Astrocyte (in vitro differentiated cells and primary cell): Measurements from ENCODE around the gene RASSF6. TPM values are rescaled to one million over a fixed set of nuclear protein-coding genes. Genes with fewer than 3 reads are reported as not detected.
"Not testable (repeated sequence)": the region's sequence is repeated elsewhere in the genome, so short reads cannot be mapped to it uniquely, and the experiment has no call there.

Source experiments
- DNase-seq: peaks from one replicate; pipeline ENCODE4 v3.0.0-alpha.2; 2010; ENCODE audit warnings: low read depth
- FAIRE-seq: peaks from 2 replicates; lab custom pipeline; 2011; peaks lifted over from hg19 to GRCh38; lab: Jason Lieb, UNC
- H2AFZ ChIP-seq: 2 replicates; pipeline ENCODE4 v1.6.0; 2012; ENCODE audit warnings: low read depth, low read length, inconsistent platforms
- H3K27ac ChIP-seq: 2 replicates; pipeline ENCODE4 v1.5.1; 2011; ENCODE audit warnings: low read depth, low read length, inconsistent platforms
- H3K27me3 ChIP-seq: 2 replicates; pipeline ENCODE4 v1.6.0; 2011; ENCODE audit warnings: low read length, inconsistent platforms; ENCODE audit not compliant: insufficient read depth
- H3K36me3 ChIP-seq: 2 replicates; pipeline ENCODE4 v1.5.1; 2011; ENCODE audit warnings: low read length, inconsistent platforms; ENCODE audit not compliant: insufficient read depth
- H3K4me1 ChIP-seq: 2 replicates; pipeline ENCODE4 v1.5.1; 2011; ENCODE audit warnings: low read length, inconsistent platforms; ENCODE audit not compliant: insufficient read depth
- H3K4me2 ChIP-seq: 2 replicates; pipeline ENCODE4 v1.6.0; 2012; ENCODE audit warnings: low read length, inconsistent platforms
- H3K4me3 ChIP-seq: 2 replicates; pipeline ENCODE4 v1.5.1; 2011; ENCODE audit warnings: low read depth, mild to moderate bottlenecking, low read length, inconsistent platforms; ENCODE audit not compliant: insufficient read depth
- H3K79me2 ChIP-seq: 2 replicates; pipeline ENCODE4 v1.6.0; 2012; ENCODE audit warnings: mild to moderate bottlenecking, low read length, inconsistent platforms; ENCODE audit not compliant: insufficient read depth
- H3K9ac ChIP-seq: 2 replicates; pipeline ENCODE4 v1.6.0; 2012; ENCODE audit warnings: mild to moderate bottlenecking, low read length, inconsistent platforms
- H3K9me3 ChIP-seq: 2 replicates; pipeline ENCODE4 v1.5.1; 2012; ENCODE audit warnings: low read depth, mild to moderate bottlenecking, low read length, inconsistent platforms; ENCODE audit not compliant: insufficient read depth
- H4K20me1 ChIP-seq: 2 replicates; pipeline ENCODE4 v1.6.0; 2012; ENCODE audit warnings: low read length, inconsistent platforms; ENCODE audit not compliant: insufficient read depth
- H3K27ac Mint-ChIP-seq: one replicate; pipeline ENCODE4 v1.8.0; 2021; ENCODE audit warnings: mild to moderate bottlenecking, mixed read lengths; ENCODE audit not compliant: unreplicated experiment
- H3K27me3 Mint-ChIP-seq: one replicate; pipeline ENCODE4 v1.8.0; 2021; ENCODE audit warnings: low read depth, mixed read lengths; ENCODE audit not compliant: unreplicated experiment
- H3K36me3 Mint-ChIP-seq: one replicate; pipeline ENCODE4 v1.8.0; 2021; ENCODE audit warnings: low read depth, mixed read lengths; ENCODE audit not compliant: unreplicated experiment
- H3K4me1 Mint-ChIP-seq: one replicate; pipeline ENCODE4 v1.8.0; 2021; ENCODE audit warnings: low read depth, mixed read lengths; ENCODE audit not compliant: unreplicated experiment
- H3K4me3 Mint-ChIP-seq: one replicate; pipeline ENCODE4 v1.8.0; 2021; ENCODE audit warnings: mild to moderate bottlenecking, moderate library complexity, mixed read lengths; ENCODE audit not compliant: unreplicated experiment
- H3K9me3 Mint-ChIP-seq: one replicate; pipeline ENCODE4 v1.8.0; 2021; ENCODE audit warnings: mild to moderate bottlenecking, mixed read lengths; ENCODE audit not compliant: unreplicated experiment
- CTCF ChIP-seq: IDR thresholded peaks from 2 replicates; pipeline ENCODE4 v1.5.1; 2011; ENCODE audit warnings: low read depth, mild to moderate bottlenecking, inconsistent platforms, low read length, moderate library complexity; ENCODE audit not compliant: insufficient read depth
- EZH2 ChIP-seq: IDR thresholded peaks from 2 replicates; pipeline ENCODE4 v1.6.1; 2012; ENCODE audit warnings: mild to moderate bottlenecking, low read length, inconsistent platforms; ENCODE audit not compliant: insufficient read depth
- total RNA-seq: library from RNA; stranded (reverse); gene quantifications from 2 replicates; pipeline ENCODE4 v1.2.1, GENCODE V29; 2021

Gene RASSF6
- total RNA-seq, 1 donor from 2014 or later = 0.14 TPM

GRCh38 chr4:73668782-73669201 lies 48.6 kb upstream of the RASSF6 start:
- no peak for FAIRE-seq
- no peaks in the 10 kb centered on the region for H3K9me3 Mint-ChIP-seq
- Histone ChIP-seq H3K79me2 (no peaks in the 10 kb centered on the region), H2AFZ (no peak overlapping the region), H3K27me3 (no peaks in the 10 kb centered on the region), H3K36me3 (no peaks in the 10 kb centered on the region), H4K20me1 (no peaks in the 10 kb centered on the region), H3K27ac (no peak overlapping the region), H3K9ac (peak overlapping the region; percentile 0), H3K9me3 (no peaks in the 10 kb centered on the region), H3K4me2 (peak overlapping the region; percentile 49), H3K4me1 (peaks cover 9% of the 10 kb centered on the region), H3K4me3 (peak overlapping the region; percentile 15)
- H3K36me3 Mint-ChIP-seq = no peaks in the 10 kb centered on the region
- no peak overlapping the region for H3K27ac Mint-ChIP-seq
- H3K4me1 Mint-ChIP-seq = peaks cover 9% of the 10 kb centered on the region
- no peaks in the 10 kb centered on the region for H3K27me3 Mint-ChIP-seq
- H3K4me3 Mint-ChIP-seq = no peak overlapping the region
- TF ChIP-seq CTCF = no peak
- no peak for TF ChIP-seq EZH2
- DNase-seq = peak; percentile 43

GRCh38 chr4:73665924-73666323 lies 45.7 kb upstream of the RASSF6 start:
- DNase-seq = not testable (repeated sequence)

GRCh38 chr4:73664470-73664869 lies 44.2 kb upstream of the RASSF6 start:
- Mint-ChIP-seq H3K27ac (peak overlapping the region; percentile 50), H3K4me3 (no peak overlapping the region), H3K4me1 (peaks cover 31% of the 10 kb centered on the region), H3K36me3 (no peaks in the 10 kb centered on the region), H3K9me3 (no peaks in the 10 kb centered on the region), H3K27me3 (no peaks in the 10 kb centered on the region)
- Histone ChIP-seq H3K36me3 (no peaks in the 10 kb centered on the region), H4K20me1 (no peaks in the 10 kb centered on the region), H3K27me3 (no peaks in the 10 kb centered on the region), H3K4me1 (peaks cover 22% of the 10 kb centered on the region), H2AFZ (no peak overlapping the region), H3K27ac (no peak overlapping the region), H3K4me2 (no peak overlapping the region), H3K9me3 (no peaks in the 10 kb centered on the region), H3K9ac (no peak overlapping the region), H3K4me3 (no peak overlapping the region), H3K79me2 (no peaks in the 10 kb centered on the region)
- TF ChIP-seq CTCF (no peak), EZH2 (no peak)
- DNase-seq (no peak), FAIRE-seq (no peak)

More at GRCh38 chr4:73665924-73666323, 45.7 kb upstream of the RASSF6 start:
- H3K79me2 ChIP-seq, H3K4me3 Mint-ChIP-seq, H3K9ac ChIP-seq, H3K4me3 ChIP-seq, H3K36me3 Mint-ChIP-seq, H3K27ac Mint-ChIP-seq, H4K20me1 ChIP-seq, H3K27me3 ChIP-seq, H3K9me3 Mint-ChIP-seq, H3K27me3 Mint-ChIP-seq, H3K36me3 ChIP-seq, H3K4me2 ChIP-seq, H3K27ac ChIP-seq, FAIRE-seq, H3K9me3 ChIP-seq, H2AFZ ChIP-seq: not testable (repeated sequence)
- peaks cover 23% of the 10 kb centered on the region for H3K4me1 Mint-ChIP-seq
- peaks cover 23% of the 10 kb centered on the region for H3K4me1 ChIP-seq
